NCI-H2029 treated with DMSO at 0.1 percent for 48 hours (cell line): ENCODE results near the gene STX7.

ENCODE experiments used
- DNase-seq: peaks from one replicate; lab custom pipeline; 2025; lab: John Stamatoyannopoulos, UW

STX7 gene

GRCh38 chr6:132412656-132413498 lies 100.0 kb downstream of the STX7 start:
- no peak for DNase-seq

GRCh38 chr6:132411296-132411695 lies 101.6 kb downstream of the STX7 start:
- DNase-seq: no peak

- DNase-seq: no peak
These were observed 102.1 kb downstream of the STX7 start for GRCh38 chr6:132410830-132411229.

- DNase-seq: no peak
These were observed 107.6 kb downstream of the STX7 start for GRCh38 chr6:132405143-132405915.

- no peak for DNase-seq
These were observed 108.2 kb downstream of the STX7 start for GRCh38 chr6:132404736-132405135.

GRCh38 chr6:132404330-132404729 lies 108.6 kb downstream of the STX7 start:
- no peak for DNase-seq

GRCh38 chr6:132401618-132402285 lies 111.2 kb downstream of the STX7 start:
- no peak for DNase-seq

GRCh38 chr6:132400883-132401617 lies 111.9 kb downstream of the STX7 start, which contains the start of gene MOXD1:
Gene MOXD1 (minus strand): TSS chr6:132401475. CDS start chr6:132401426, 49 bp downstream.
- DNase-seq: no peak

- no peak for DNase-seq
These were observed 112.4 kb downstream of the STX7 start for GRCh38 chr6:132400555-132400882.

GRCh38 chr6:132399376-132400074 lies 113.4 kb downstream of the STX7 start:
- DNase-seq: no peak
